HCT116 (cell line): ENCODE measurements around the gene ARFGAP3. TPM values are rescaled to one million over a fixed set of nuclear protein-coding genes. Genes with fewer than 3 reads are reported as not detected.

Experiments used
- ATAC-seq: fragments of 200-7000 bp; cut with Tn5 transposase; 2 replicates; pipeline ENCODE4 v1.9.1; 2020; ENCODE audit warnings: mild to moderate bottlenecking, moderate library complexity
- BruUV-seq: library from RNA; stranded (reverse); fragments of 400-500 nt; replicated peaks from 2 replicates; lab custom pipeline; 2021; lab: Mats Ljungman, UMichigan
- CTCF ChIA-PET: fragments of 300-600 bp; sonication (Branson Sonifier 250); formaldehyde crosslinking; loops from one replicate; lab custom pipeline; 2021; ENCODE audit warnings: antibody characterized with exemption; lab: Charles Lee
- POLR2A ChIA-PET: fragments of 300-600, 350-600 bp; sonication (Branson Sonifier 250); formaldehyde crosslinking; loops from one replicate; lab custom pipeline; 2021; ENCODE audit warnings: antibody characterized with exemption; lab: Charles Lee
- RAD21 ChIA-PET, 2 experiments: fragments of 300-600 bp; sonication (Branson Sonifier 250); formaldehyde crosslinking; loops; one replicate each; lab custom pipeline; 2023; ENCODE audit warnings: low total read pairs in 2 of 2; ENCODE audit not compliant: uncharacterized antibody in 2 of 2, unreplicated experiment in 2 of 2, low non-redundant PET in 1 of 2; lab: Charles Lee
- DNase-seq: peaks from one replicate; pipeline ENCODE4 v3.0.0-alpha.2; 2010; ENCODE audit warnings: low read depth, low spot score
- H2AFZ ChIP-seq: fragments of 200-600 bp; shearing (Covaris generic), sonication (generic); 2 replicates; pipeline ENCODE4 v1.6.1; 2017; ENCODE audit warnings: low read depth, mixed run types, mixed read lengths, antibody characterized with exemption, low read length; ENCODE audit not compliant: poor library complexity, severe bottlenecking
- H3K27ac ChIP-seq: 2 replicates; pipeline ENCODE4 v1.5.1; 2012; ENCODE audit warnings: low read depth, low read length
- H3K27me3 ChIP-seq: fragments of 200-600 bp; sonication (generic); 2 replicates; pipeline ENCODE4 v1.6.1; 2016; ENCODE audit warnings: mixed run types, low read length, mixed read lengths; ENCODE audit not compliant: insufficient read depth
- H3K36me3 ChIP-seq, 2 experiments: fragments of 200-500 bp in 1 of 2; fragments of 200-600 bp in 1 of 2; sonication (Bioruptor generic) in 1 of 2; sonication (generic) in 1 of 2; 2 replicates each; pipeline versions ENCODE4 v1.5.1 to v1.6.1; 2014 to 2016; ENCODE audit warnings: low read length in 2 of 2, inconsistent platforms in 1 of 2, mixed read lengths in 1 of 2, mixed run types in 1 of 2; ENCODE audit not compliant: insufficient read depth in 2 of 2, control insufficient read depth in 1 of 2
- H3K4me1 ChIP-seq, 2 experiments: fragments of 200-600 bp in 1 of 2; sonication (generic) in 1 of 2; 2 replicates each; pipeline versions ENCODE4 v1.5.1 to v1.6.1; 2012 to 2017; ENCODE audit warnings: low read length in 2 of 2, inconsistent platforms in 1 of 2, mild to moderate bottlenecking in 1 of 2, mixed read lengths in 1 of 2, mixed run types in 1 of 2, moderate library complexity in 1 of 2; ENCODE audit not compliant: insufficient read depth in 2 of 2, control insufficient read depth in 1 of 2
- H3K4me2 ChIP-seq: fragments of 200-600 bp; sonication (generic); 2 replicates; pipeline ENCODE4 v1.6.1; 2017; ENCODE audit warnings: mixed run types, low read length, mixed read lengths
- H3K4me3 ChIP-seq, 2 experiments: fragments of 200-600 bp in 1 of 2; sonication (generic) in 1 of 2; replicated peaks in 1 of 2; 2 replicates each; pipeline ENCODE4 v1.5.1; 2011 to 2016; ENCODE audit warnings: low read length in 2 of 2, control low read depth in 1 of 2, low read depth in 1 of 2, mild to moderate bottlenecking in 1 of 2, mixed read lengths in 1 of 2, mixed run types in 1 of 2
- H3K79me2 ChIP-seq: fragments of 200-600 bp; sonication (generic); 2 replicates; pipeline ENCODE4 v1.6.1; 2017; ENCODE audit warnings: mild to moderate bottlenecking, mixed run types, low read length, moderate library complexity, mixed read lengths; ENCODE audit not compliant: insufficient read depth
- H3K9ac ChIP-seq: fragments of 200-600 bp; sonication (generic); 2 replicates; pipeline ENCODE4 v1.6.1; 2016; ENCODE audit warnings: low read length, mixed read lengths
- H3K9me2 ChIP-seq: fragments of 200-600 bp; sonication (generic), shearing (Covaris generic); 2 replicates; pipeline ENCODE4 v1.6.1; 2017; ENCODE audit warnings: mixed run types, mild to moderate bottlenecking, moderate library complexity; ENCODE audit not compliant: insufficient read depth
- H3K9me3 ChIP-seq, 2 experiments: fragments of 200-500 bp in 1 of 2; fragments of 200-600 bp in 1 of 2; sonication (Bioruptor generic) in 1 of 2; sonication (generic) in 1 of 2; 2 replicates each; pipeline ENCODE4 v1.6.1; 2014 to 2017; ENCODE audit warnings: low read length in 2 of 2, mixed read lengths in 2 of 2, inconsistent platforms in 1 of 2, low read depth in 1 of 2, mild to moderate bottlenecking in 1 of 2, mixed run types in 1 of 2, moderate library complexity in 1 of 2; ENCODE audit not compliant: control insufficient read depth in 1 of 2, insufficient read depth in 1 of 2
- H4K20me1 ChIP-seq: fragments of 200-600 bp; sonication (generic), shearing (Covaris generic); 2 replicates; pipeline ENCODE4 v1.6.1; 2017; ENCODE audit warnings: mixed run types, mild to moderate bottlenecking, moderate library complexity; ENCODE audit not compliant: insufficient read depth
- ATF3 ChIP-seq: IDR thresholded peaks from 2 replicates; pipeline ENCODE4 v1.6.1; 2012
- CEBPB ChIP-seq: IDR thresholded peaks from 2 replicates; pipeline ENCODE4 v1.6.1; 2012; ENCODE audit warnings: low read depth
- EGR1 ChIP-seq: IDR thresholded peaks from 2 replicates; pipeline ENCODE4 v1.6.1; 2012; ENCODE audit warnings: low read depth
- EZH2phosphoT487 ChIP-seq: fragments of 200-600 bp; IDR thresholded peaks from 2 replicates; pipeline ENCODE4 v1.6.1; 2018; ENCODE audit warnings: antibody characterized with exemption, borderline replicate concordance
- FOSL1 ChIP-seq: IDR thresholded peaks from 2 replicates; pipeline ENCODE4 v1.6.1; 2012; ENCODE audit warnings: low read depth
- JUND ChIP-seq: IDR thresholded peaks from 2 replicates; pipeline ENCODE4 v1.6.1; 2012
- MAX ChIP-seq: IDR thresholded peaks from 2 replicates; pipeline ENCODE4 v1.6.1; 2012
- RAD21 ChIP-seq: IDR thresholded peaks from 2 replicates; pipeline ENCODE4 v1.6.1; 2012; ENCODE audit warnings: low read depth, mild to moderate bottlenecking
- REST ChIP-seq: IDR thresholded peaks from 2 replicates; pipeline ENCODE4 v1.6.1; 2012; ENCODE audit warnings: low read depth
- SIN3A ChIP-seq: IDR thresholded peaks from 2 replicates; pipeline ENCODE4 v1.6.1; 2012; ENCODE audit warnings: low read depth
- SP1 ChIP-seq: IDR thresholded peaks from 2 replicates; pipeline ENCODE4 v1.6.1; 2012; ENCODE audit warnings: low read depth
- SRF ChIP-seq: IDR thresholded peaks from 2 replicates; pipeline ENCODE4 v1.6.1; 2012; ENCODE audit warnings: low read depth
- TCF7L2 ChIP-seq: IDR thresholded peaks from 2 replicates; pipeline ENCODE4 v1.7.0; 2011; ENCODE audit warnings: borderline replicate concordance, inconsistent platforms; ENCODE audit not compliant: insufficient read depth, insufficient read length; ENCODE audit errors: extremely low read depth
- intact Hi-C: fragments of 100-400 bp; cut with micrococcal nuclease; formaldehyde crosslinking; loops from 2 replicates; pipeline ENCODE4 v1.10.0; 2022
- total RNA-seq: library from RNA; stranded (reverse); gene quantifications from one replicate; pipeline ENCODE4 v1.2.1, GENCODE V29; 2021; ENCODE audit not compliant: unreplicated experiment

The ARFGAP3 gene
- total RNA-seq, 1 experiment from 2014 or later = 15.4 TPM

- CTCF ChIA-PET = interaction anchor here (1.8 kb wide), 1 partner anchor 12 kb away, joined by 6 read pairs; no protein-coding TSS in a partner anchor
- no peaks in the 10 kb centered on the region for H3K27me3 ChIP-seq
- peaks cover 5% of the 10 kb centered on the region; the same call in 1 of the 2 replicates for H3K79me2 ChIP-seq
- no peaks in the 10 kb centered on the region for H4K20me1 ChIP-seq
- TF ChIP-seq ATF3 (no peak), EGR1 (no peak), SP1 (no peak), JUND (no peak), SIN3A (no peak), CEBPB (no peak), MAX (no peak), EZH2phosphoT487 (no peak), TCF7L2 (no peak), RAD21 (no peak), SRF (no peak), FOSL1 (no peak), REST (no peak)
- no peaks in the 10 kb centered on the region for H3K9me2 ChIP-seq
- BruUV-seq = no TSS peak
- H3K27ac ChIP-seq = no peak overlapping the region
- H3K4me2 ChIP-seq = no peak overlapping the region
- POLR2A ChIA-PET = interaction anchor here (3.7 kb wide), 1 partner anchor 12 kb away, joined by 12 read pairs; no protein-coding TSS in a partner anchor
- H3K9me3 ChIP-seq = no peaks in the 10 kb centered on the region
- RAD21 ChIA-PET = no interaction called here
- no peak overlapping the region for H3K4me3 ChIP-seq
- no peaks in the 10 kb centered on the region for H3K36me3 ChIP-seq
- DNase-seq (no peak), ATAC-seq (no peak)
- H3K9ac ChIP-seq = no peak overlapping the region
- intact Hi-C loops = no loop called here
- no peak overlapping the region for H2AFZ ChIP-seq
- H3K4me1 ChIP-seq = peaks cover 7 to 12% of the 10 kb centered on the region in 2 experiments; a peak in 3 of 4 replicates
These were observed 1.9 kb downstream of the ARFGAP3 start for GRCh38 chr22:42855211-42855610.
